ENCODE data around the gene PCNT.
"Not testable (repeated sequence)": the region's sequence is repeated elsewhere in the genome, so short reads cannot be mapped to it uniquely, and the experiment has no call there.

PCNT gene

GRCh38 chr21:46461909-46462308 lies 138.0 kb downstream of the PCNT start:
- no peak overlapping the region for H3K4me3 ChIP-seq (ENCODE audit: low read depth in 1 of 5, low read length in 5 of 5)
- peaks cover 5 to 40% (median 25%) of the 10 kb centered on the region in 5 donors for H3K4me1 ChIP-seq (ENCODE audit: control insufficient read depth in 5 of 5, insufficient read depth in 5 of 5, low read length in 5 of 5)
- no peaks in the 10 kb centered on the region for H3K9me3 ChIP-seq (ENCODE audit: control insufficient read depth in 5 of 5, low read length in 5 of 5)
- no peaks in the 10 kb centered on the region for H3K27me3 ChIP-seq (ENCODE audit: control insufficient read depth in 5 of 5, insufficient read depth in 4 of 5, low read length in 5 of 5)
- no peak overlapping the region for H3K27ac ChIP-seq (ENCODE audit: low read depth, low read length)
- peaks cover 0 to 7% (median 2%) of the 10 kb centered on the region in 5 donors for H3K36me3 ChIP-seq (ENCODE audit: control insufficient read depth in 5 of 5, insufficient read depth in 5 of 5, low read length in 5 of 5)
- peak overlapping the region in 1 of 5 donors; percentile 44 for H3K9ac ChIP-seq (ENCODE audit: low read length in 5 of 5)

- not testable (repeated sequence) for H3K27me3 ChIP-seq (ENCODE audit: control insufficient read depth in 5 of 5, insufficient read depth in 4 of 5, low read length in 5 of 5); H3K9me3 ChIP-seq (ENCODE audit: control insufficient read depth in 5 of 5, low read length in 5 of 5); H3K4me3 ChIP-seq (ENCODE audit: low read depth in 1 of 5, low read length in 5 of 5); H3K9ac ChIP-seq (ENCODE audit: low read length in 5 of 5); H3K27ac ChIP-seq (ENCODE audit: low read depth, low read length)
- Histone ChIP-seq H3K36me3 (ENCODE audit: control insufficient read depth in 5 of 5, insufficient read depth in 5 of 5, low read length in 5 of 5) (peaks cover 0 to 13% (median 8%) of the 10 kb centered on the region in 5 donors), H3K4me1 (ENCODE audit: control insufficient read depth in 5 of 5, insufficient read depth in 5 of 5, low read length in 5 of 5) (peaks cover 0 to 19% (median 6%) of the 10 kb centered on the region in 5 donors)
Measured at GRCh38 chr21:46465153-46465552, 141.2 kb downstream of the PCNT start.

- H3K9ac ChIP-seq (ENCODE audit: low read length in 5 of 5): no peak overlapping the region
- peaks cover 0 to 18% (median 2%) of the 10 kb centered on the region in 5 donors for H3K4me1 ChIP-seq (ENCODE audit: control insufficient read depth in 5 of 5, insufficient read depth in 5 of 5, low read length in 5 of 5)
- no peaks in the 10 kb centered on the region for H3K9me3 ChIP-seq (ENCODE audit: control insufficient read depth in 5 of 5, low read length in 5 of 5)
- H3K27ac ChIP-seq (ENCODE audit: low read depth, low read length): no peak overlapping the region
- no peaks in the 10 kb centered on the region for H3K27me3 ChIP-seq (ENCODE audit: control insufficient read depth in 5 of 5, insufficient read depth in 4 of 5, low read length in 5 of 5)
- H3K4me3 ChIP-seq (ENCODE audit: low read depth in 1 of 5, low read length in 5 of 5): no peak overlapping the region
- H3K36me3 ChIP-seq (ENCODE audit: control insufficient read depth in 5 of 5, insufficient read depth in 5 of 5, low read length in 5 of 5): peaks cover 0 to 13% (median 8%) of the 10 kb centered on the region in 5 donors
Measured at GRCh38 chr21:46465651-46466050, 141.7 kb downstream of the PCNT start.

- Histone ChIP-seq H3K4me1 (ENCODE audit: control insufficient read depth in 5 of 5, insufficient read depth in 5 of 5, low read length in 5 of 5) (peaks cover 0 to 20% (median 5%) of the 10 kb centered on the region in 5 donors), H3K27ac (ENCODE audit: low read depth, low read length) (no peak overlapping the region), H3K9me3 (ENCODE audit: control insufficient read depth in 5 of 5, low read length in 5 of 5) (no peaks in the 10 kb centered on the region), H3K4me3 (ENCODE audit: low read depth in 1 of 5, low read length in 5 of 5) (no peak overlapping the region), H3K36me3 (ENCODE audit: control insufficient read depth in 5 of 5, insufficient read depth in 5 of 5, low read length in 5 of 5) (peaks cover 0 to 10% (median 8%) of the 10 kb centered on the region in 5 donors), H3K27me3 (ENCODE audit: control insufficient read depth in 5 of 5, insufficient read depth in 4 of 5, low read length in 5 of 5) (no peaks in the 10 kb centered on the region), H3K9ac (ENCODE audit: low read length in 5 of 5) (no peak overlapping the region)
Measured at GRCh38 chr21:46468108-46468774, 144.3 kb downstream of the PCNT start.

GRCh38 chr21:46469275-46469674 lies 145.3 kb downstream of the PCNT start:
- H3K27ac ChIP-seq (ENCODE audit: low read depth, low read length): no peak overlapping the region
- H3K4me3 ChIP-seq (ENCODE audit: low read depth in 1 of 5, low read length in 5 of 5): no peak overlapping the region
- H3K9ac ChIP-seq (ENCODE audit: low read length in 5 of 5): peak overlapping the region in 1 of 5 donors; percentile 6
- peaks cover 0 to 18% (median 5%) of the 10 kb centered on the region in 5 donors for H3K4me1 ChIP-seq (ENCODE audit: control insufficient read depth in 5 of 5, insufficient read depth in 5 of 5, low read length in 5 of 5)
- no peaks in the 10 kb centered on the region for H3K27me3 ChIP-seq (ENCODE audit: control insufficient read depth in 5 of 5, insufficient read depth in 4 of 5, low read length in 5 of 5)
- no peaks in the 10 kb centered on the region for H3K9me3 ChIP-seq (ENCODE audit: control insufficient read depth in 5 of 5, low read length in 5 of 5)
- peaks cover 0 to 10% (median 8%) of the 10 kb centered on the region in 5 donors for H3K36me3 ChIP-seq (ENCODE audit: control insufficient read depth in 5 of 5, insufficient read depth in 5 of 5, low read length in 5 of 5)

- Histone ChIP-seq H3K9ac (ENCODE audit: low read length in 5 of 5) (no peak overlapping the region), H3K4me3 (ENCODE audit: low read depth in 1 of 5, low read length in 5 of 5) (no peak overlapping the region), H3K27me3 (ENCODE audit: control insufficient read depth in 5 of 5, insufficient read depth in 4 of 5, low read length in 5 of 5) (no peaks in the 10 kb centered on the region), H3K9me3 (ENCODE audit: control insufficient read depth in 5 of 5, low read length in 5 of 5) (no peaks in the 10 kb centered on the region), H3K4me1 (ENCODE audit: control insufficient read depth in 5 of 5, insufficient read depth in 5 of 5, low read length in 5 of 5) (peaks cover 0 to 17% (median 5%) of the 10 kb centered on the region in 5 donors), H3K27ac (ENCODE audit: low read depth, low read length) (no peak overlapping the region), H3K36me3 (ENCODE audit: control insufficient read depth in 5 of 5, insufficient read depth in 5 of 5, low read length in 5 of 5) (peaks cover 0 to 8% (median 6%) of the 10 kb centered on the region in 5 donors)
Measured at GRCh38 chr21:46471514-46471913, 147.6 kb downstream of the PCNT start.

GRCh38 chr21:46472246-46472645 lies 148.3 kb downstream of the PCNT start:
- Histone ChIP-seq H3K27me3 (ENCODE audit: control insufficient read depth in 5 of 5, insufficient read depth in 4 of 5, low read length in 5 of 5) (no peaks in the 10 kb centered on the region), H3K9ac (ENCODE audit: low read length in 5 of 5) (no peak overlapping the region), H3K27ac (ENCODE audit: low read depth, low read length) (no peak overlapping the region), H3K4me3 (ENCODE audit: low read depth in 1 of 5, low read length in 5 of 5) (peak overlapping the region in 1 of 5 donors; percentile 15), H3K36me3 (ENCODE audit: control insufficient read depth in 5 of 5, insufficient read depth in 5 of 5, low read length in 5 of 5) (peaks cover 0 to 8% (median 6%) of the 10 kb centered on the region in 5 donors), H3K4me1 (ENCODE audit: control insufficient read depth in 5 of 5, insufficient read depth in 5 of 5, low read length in 5 of 5) (peaks cover 0 to 17% (median 5%) of the 10 kb centered on the region in 5 donors), H3K9me3 (ENCODE audit: control insufficient read depth in 5 of 5, low read length in 5 of 5) (no peaks in the 10 kb centered on the region)

- Histone ChIP-seq H3K27me3 (ENCODE audit: control insufficient read depth in 5 of 5, insufficient read depth in 4 of 5, low read length in 5 of 5) (no peaks in the 10 kb centered on the region), H3K4me1 (ENCODE audit: control insufficient read depth in 5 of 5, insufficient read depth in 5 of 5, low read length in 5 of 5) (peaks cover 0 to 17% (median 5%) of the 10 kb centered on the region in 5 donors), H3K9ac (ENCODE audit: low read length in 5 of 5) (no peak overlapping the region), H3K27ac (ENCODE audit: low read depth, low read length) (no peak overlapping the region), H3K9me3 (ENCODE audit: control insufficient read depth in 5 of 5, low read length in 5 of 5) (no peaks in the 10 kb centered on the region), H3K4me3 (ENCODE audit: low read depth in 1 of 5, low read length in 5 of 5) (no peak overlapping the region), H3K36me3 (ENCODE audit: control insufficient read depth in 5 of 5, insufficient read depth in 5 of 5, low read length in 5 of 5) (peaks cover 0 to 4% (median 3%) of the 10 kb centered on the region in 5 donors)
Measured at GRCh38 chr21:46474382-46474781, 150.4 kb downstream of the PCNT start.

- Histone ChIP-seq H3K9me3 (ENCODE audit: control insufficient read depth in 5 of 5, low read length in 5 of 5) (no peaks in the 10 kb centered on the region), H3K36me3 (ENCODE audit: control insufficient read depth in 5 of 5, insufficient read depth in 5 of 5, low read length in 5 of 5) (peaks cover 0 to 4% (median under 1%) of the 10 kb centered on the region in 5 donors), H3K27ac (ENCODE audit: low read depth, low read length) (no peak overlapping the region), H3K4me3 (ENCODE audit: low read depth in 1 of 5, low read length in 5 of 5) (no peak overlapping the region), H3K4me1 (ENCODE audit: control insufficient read depth in 5 of 5, insufficient read depth in 5 of 5, low read length in 5 of 5) (peaks cover 0 to 17% (median 5%) of the 10 kb centered on the region in 5 donors), H3K27me3 (ENCODE audit: control insufficient read depth in 5 of 5, insufficient read depth in 4 of 5, low read length in 5 of 5) (no peaks in the 10 kb centered on the region), H3K9ac (ENCODE audit: low read length in 5 of 5) (no peak overlapping the region)
Measured at GRCh38 chr21:46475296-46475695, 151.3 kb downstream of the PCNT start.

GRCh38 chr21:46477765-46478164 lies 153.8 kb downstream of the PCNT start:
- Histone ChIP-seq H3K36me3 (ENCODE audit: control insufficient read depth in 5 of 5, insufficient read depth in 5 of 5, low read length in 5 of 5) (peaks cover 0 to 11% (median 4%) of the 10 kb centered on the region in 5 donors), H3K9me3 (ENCODE audit: control insufficient read depth in 5 of 5, low read length in 5 of 5) (no peaks in the 10 kb centered on the region), H3K27ac (ENCODE audit: low read depth, low read length) (no peak overlapping the region), H3K27me3 (ENCODE audit: control insufficient read depth in 5 of 5, insufficient read depth in 4 of 5, low read length in 5 of 5) (no peaks in the 10 kb centered on the region), H3K4me3 (ENCODE audit: low read depth in 1 of 5, low read length in 5 of 5) (no peak overlapping the region), H3K4me1 (ENCODE audit: control insufficient read depth in 5 of 5, insufficient read depth in 5 of 5, low read length in 5 of 5) (peaks cover 0 to 1% (median 0%) of the 10 kb centered on the region in 5 donors), H3K9ac (ENCODE audit: low read length in 5 of 5) (no peak overlapping the region)
